Esophagus muscularis mucosa (tissue), 4 donors: Measurements from ENCODE around the gene CRISPLD2. TPM values are rescaled to one million over a fixed set of nuclear protein-coding genes. Genes with fewer than 3 reads are reported as not detected.

Source experiments
- DNase-seq: peaks from one replicate; pipeline ENCODE4 v3.0.0-alpha.2; 2017; ENCODE audit errors: extremely low spot score
- H3K27ac ChIP-seq, 4 donors: fragments of 200-600 bp; sonication (generic); replicated peaks in 1 of 4; 1 replicate in 3 of 4; 2 replicates in 1 of 4; pipeline ENCODE4 v1.5.1; 2016 to 2019; ENCODE audit warnings: mild to moderate bottlenecking in 1 of 4
- H3K27me3 ChIP-seq, 4 donors: fragments of 200-600 bp; sonication (generic); one replicate each; pipeline versions ENCODE4 v1.5.1 to v1.6.0; 2016 to 2019
- H3K36me3 ChIP-seq, 4 donors: fragments of 200-600 bp; sonication (generic); one replicate each; pipeline ENCODE4 v1.5.1; 2016 to 2019
- H3K4me1 ChIP-seq, 4 donors: fragments of 200-600 bp; sonication (generic); one replicate each; pipeline ENCODE4 v1.5.1; 2016 to 2019
- H3K4me3 ChIP-seq, 4 donors: fragments of 200-600 bp; sonication (generic); 1 replicate in 2 of 4; 2 replicates in 2 of 4; pipeline ENCODE4 v1.5.1; 2016 to 2019; ENCODE audit warnings: mild to moderate bottlenecking in 4 of 4, moderate library complexity in 1 of 4
- H3K9me3 ChIP-seq, 4 donors: fragments of 200-600 bp; sonication (generic); 1 replicate in 3 of 4; 2 replicates in 1 of 4; pipeline ENCODE4 v1.5.1; 2016 to 2019
- CTCF ChIP-seq, 3 experiments: fragments of 200-600 bp in 2 of 3; fragments of 450-650 bp in 1 of 3; sonication (generic) in 2 of 3; IDR thresholded peaks; one replicate each; pipeline ENCODE4 v1.5.1; 2017 to 2019; ENCODE audit warnings: antibody characterized with exemption in 3 of 3, mild to moderate bottlenecking in 2 of 3, moderate library complexity in 1 of 3
- EP300 ChIP-seq: sonication (generic); formaldehyde crosslinking; IDR thresholded peaks from one replicate; pipeline ENCODE4 v1.6.1; 2017; ENCODE audit warnings: antibody characterized with exemption
- POLR2A ChIP-seq: fragments of 450-650 bp; IDR thresholded peaks from one replicate; pipeline ENCODE4 v1.6.1; 2017; ENCODE audit warnings: antibody characterized with exemption, moderate library complexity, mild to moderate bottlenecking, low read depth
- POLR2AphosphoS5 ChIP-seq, 2 donors: sonication (generic); formaldehyde crosslinking; IDR thresholded peaks; one replicate each; pipeline ENCODE4 v1.6.1; 2017; ENCODE audit warnings: antibody characterized with exemption in 2 of 2
- WGBS: methylation state at CpG from one replicate; pipeline ENCODE4 v1.1.5; 2018; 5-methylcytosine and 5-hydroxymethylcytosine counted together
- intact Hi-C: fragments of 100-400 bp; cut with DNase I; formaldehyde crosslinking; loops from one replicate; pipeline ENCODE4 v1.15.1; 2023
- total RNA-seq, 4 donors: library from RNA; depleted of rRNA; stranded (reverse); fragments of >200 nt; gene quantifications; one replicate each; pipeline versions ENCODE4 v1.1.0 to v1.2.1, GENCODE V29; 2016

CRISPLD2 gene
- total RNA-seq, 4 donors from 2014 or later, result 230 to 568 (median 289) TPM

GRCh38 chr16:84907575-84907974 lies 87.8 kb downstream of the CRISPLD2 start:
- TF ChIP-seq POLR2AphosphoS5 (IDR thresholded peaks at IDR 0.05), result peak in 1 of 2 donors; percentile 32
- TF ChIP-seq CTCF (IDR thresholded peaks at IDR 0.05), result no peak
- intact Hi-C loops, result no loop called here
- H3K27me3 ChIP-seq, result no peaks in the 10 kb centered on the region
- H3K27ac ChIP-seq, result peak overlapping the region in 3 of 4 donors; percentile 20 to 43 (median 38)
- H3K4me1 ChIP-seq, result peaks cover 0 to 11% (median 4%) of the 10 kb centered on the region in 4 donors
- 73% methylated on average over 12 of the region's 12 CpGs for whole genome bisulfite sequencing
- DNase-seq, result no peak
- no peaks in the 10 kb centered on the region for H3K9me3 ChIP-seq
- H3K36me3 ChIP-seq, result peaks cover 18 to 67% (median 42%) of the 10 kb centered on the region in 4 donors
- H3K4me3 ChIP-seq, result no peak overlapping the region

- Histone ChIP-seq H3K27me3 (no peaks in the 10 kb centered on the region), H3K9me3 (no peaks in the 10 kb centered on the region), H3K36me3 (peaks cover 16 to 47% (median 28%) of the 10 kb centered on the region in 4 donors), H3K4me1 (peaks cover 10 to 25% (median 22%) of the 10 kb centered on the region in 4 donors), H3K27ac (peak overlapping the region in 1 of 4 donors; percentile 30), H3K4me3 (no peak overlapping the region)
- intact Hi-C loops, result no loop called here
- TF ChIP-seq CTCF (IDR thresholded peaks at IDR 0.05), result no peak
- TF ChIP-seq EP300, result no peak
- no peak for TF ChIP-seq POLR2A
- no peak for TF ChIP-seq POLR2AphosphoS5 (IDR thresholded peaks at IDR 0.05)
- WGBS, result 86% methylated on average over 9 of the region's 9 CpGs
- DNase-seq, result no peak
Measured at GRCh38 chr16:84909476-84910085, 89.8 kb downstream of the CRISPLD2 start.

- peak overlapping the region in 2 of 4 donors; percentile 20 to 42 for H3K27ac ChIP-seq
- DNase-seq, result no peak
- no peak overlapping the region for H3K4me3 ChIP-seq
- TF ChIP-seq EP300 (no peak), CTCF (IDR thresholded peaks at IDR 0.05) (no peak), POLR2AphosphoS5 (IDR thresholded peaks at IDR 0.05) (peak in 1 of 2 donors; percentile 22)
- H3K36me3 ChIP-seq, result peaks cover 6 to 27% (median 17%) of the 10 kb centered on the region in 4 donors
- intact Hi-C loops, result no loop called here
- WGBS, result 82% methylated on average over 16 of the region's 16 CpGs
- no peaks in the 10 kb centered on the region for H3K9me3 ChIP-seq
- no peaks in the 10 kb centered on the region for H3K27me3 ChIP-seq
- H3K4me1 ChIP-seq, result peaks cover 10 to 33% (median 31%) of the 10 kb centered on the region in 4 donors
Measured at GRCh38 chr16:84911486-84912216, 91.9 kb downstream of the CRISPLD2 start.

GRCh38 chr16:84913315-84913714 lies 93.5 kb downstream of the CRISPLD2 start:
- Histone ChIP-seq H3K27ac (peak overlapping the region in 3 of 4 donors; percentile 20 to 53 (median 45)), H3K9me3 (no peaks in the 10 kb centered on the region), H3K4me3 (no peak overlapping the region), H3K4me1 (peaks cover 10 to 42% (median 26%) of the 10 kb centered on the region in 4 donors), H3K27me3 (no peaks in the 10 kb centered on the region), H3K36me3 (peaks cover 0 to 11% (median 5%) of the 10 kb centered on the region in 4 donors)
- intact Hi-C loops, result no loop called here
- 30% methylated on average over 5 of the region's 6 CpGs for WGBS
- TF ChIP-seq CTCF (IDR thresholded peaks at IDR 0.05) (no peak), POLR2AphosphoS5 (IDR thresholded peaks at IDR 0.05) (peak; percentile 45 to 48)
- DNase-seq, result no peak
